ENCODE measurements around the gene RTEL1. TPM values are rescaled to one million over a fixed set of nuclear protein-coding genes. Genes with fewer than 3 reads are reported as not detected.
"Not testable (repeated sequence)": the region's sequence is repeated elsewhere in the genome, so short reads cannot be mapped to it uniquely, and the experiment has no call there.

Gene RTEL1
- total RNA-seq, 1 experiment from 2014 or later, result 8.6 TPM

DNA sequence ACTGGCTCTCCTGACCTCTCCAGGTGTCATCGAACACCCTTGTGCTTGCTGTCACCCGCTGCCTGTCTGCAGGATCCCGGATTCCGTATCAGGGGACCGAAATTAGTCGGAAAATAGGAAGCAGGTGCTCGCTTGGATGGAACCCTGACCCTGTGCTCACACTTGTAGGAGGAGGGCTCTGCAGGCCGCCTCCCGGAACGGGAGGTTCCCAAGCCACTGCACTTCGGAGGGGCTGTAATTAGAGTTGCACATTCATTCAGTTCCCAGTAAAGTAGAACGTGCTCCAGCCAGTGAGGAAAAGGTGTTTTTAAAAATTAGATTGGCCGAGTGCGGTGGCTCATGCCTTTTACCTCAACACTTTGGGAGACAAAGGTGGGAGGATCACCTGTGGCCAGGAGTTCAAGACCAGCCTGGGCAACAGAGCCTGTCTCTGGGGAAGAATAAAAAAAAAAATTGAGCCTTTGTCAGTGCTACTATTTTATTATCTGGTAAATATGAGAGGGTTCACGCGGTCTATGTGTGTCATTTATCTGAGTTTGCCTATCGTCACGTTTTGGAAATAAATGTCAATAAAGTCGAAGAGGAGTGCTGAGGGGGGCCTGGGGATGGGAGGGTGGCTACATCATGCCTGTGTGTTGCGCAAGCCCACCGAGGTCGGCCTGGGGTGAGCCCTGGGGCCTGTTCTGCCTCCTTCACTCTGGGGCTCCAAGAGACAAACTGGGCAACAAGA, 29.7 kb upstream of the RTEL1 start:
- no peak for DNase-seq (ENCODE audit: low spot score)

DNA sequence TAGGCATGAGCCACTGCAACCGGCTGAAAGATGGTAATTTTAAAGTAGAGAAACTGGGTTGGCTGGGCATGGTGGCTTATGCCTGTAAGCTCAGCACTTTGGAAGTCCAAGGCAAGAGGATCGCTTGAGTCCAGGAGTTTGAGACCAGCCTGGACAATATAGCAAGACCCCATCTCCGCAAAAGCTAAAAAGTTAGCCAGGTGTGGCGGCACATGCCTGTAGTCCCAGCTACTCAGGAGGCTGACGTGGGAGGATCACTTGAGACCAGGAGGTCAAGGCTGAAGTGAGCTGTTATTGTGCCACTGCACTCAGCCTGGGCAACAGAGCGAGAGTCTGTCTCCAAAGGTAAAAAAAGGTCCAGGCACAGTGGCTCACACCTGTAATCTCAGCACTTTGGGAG, 27.2 kb upstream of the RTEL1 start:
- not testable (repeated sequence) for DNase-seq (ENCODE audit: low spot score)

DNA sequence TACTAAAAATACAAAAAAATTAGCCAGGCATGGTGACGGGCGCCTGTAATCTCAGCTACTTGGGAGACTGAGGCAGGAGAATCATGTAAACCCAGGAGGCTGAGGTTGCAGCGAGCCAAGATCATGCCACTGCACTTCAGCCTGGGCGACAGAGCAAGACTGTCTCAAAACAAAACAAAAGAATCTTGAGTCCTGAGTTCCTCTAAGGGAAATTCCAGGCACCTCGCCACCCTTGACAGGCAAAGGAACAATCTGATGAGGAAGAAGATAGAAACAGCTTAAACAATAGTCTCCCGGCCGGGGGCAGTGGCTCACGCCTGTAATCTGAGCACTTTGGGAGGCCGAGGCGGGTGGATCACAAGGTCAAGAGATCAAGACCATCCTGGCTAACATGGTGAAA, 26.7 kb upstream of the RTEL1 start:
- not testable (repeated sequence) for DNase-seq (ENCODE audit: low spot score)

DNA sequence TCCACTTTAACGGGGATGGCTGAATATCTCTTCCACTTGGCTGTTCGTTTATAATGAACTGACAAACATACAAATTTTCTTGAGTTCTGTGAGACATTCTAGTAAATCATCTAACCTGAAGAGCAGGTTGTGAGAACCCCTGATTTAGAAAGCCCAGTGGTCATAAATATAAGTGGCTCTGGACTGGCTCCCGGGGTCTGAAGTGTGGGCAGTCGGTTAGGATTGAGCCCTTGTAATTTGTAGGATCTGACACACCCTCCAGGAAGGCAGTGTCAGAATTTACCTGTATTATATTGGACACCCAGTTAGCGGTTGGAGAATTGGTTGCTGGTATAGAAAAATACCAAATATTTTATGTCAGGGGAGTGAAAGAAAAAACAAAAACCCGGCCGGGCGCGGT, 24.4 kb upstream of the RTEL1 start:
- DNase-seq (ENCODE audit: low spot score), result no peak

DNA sequence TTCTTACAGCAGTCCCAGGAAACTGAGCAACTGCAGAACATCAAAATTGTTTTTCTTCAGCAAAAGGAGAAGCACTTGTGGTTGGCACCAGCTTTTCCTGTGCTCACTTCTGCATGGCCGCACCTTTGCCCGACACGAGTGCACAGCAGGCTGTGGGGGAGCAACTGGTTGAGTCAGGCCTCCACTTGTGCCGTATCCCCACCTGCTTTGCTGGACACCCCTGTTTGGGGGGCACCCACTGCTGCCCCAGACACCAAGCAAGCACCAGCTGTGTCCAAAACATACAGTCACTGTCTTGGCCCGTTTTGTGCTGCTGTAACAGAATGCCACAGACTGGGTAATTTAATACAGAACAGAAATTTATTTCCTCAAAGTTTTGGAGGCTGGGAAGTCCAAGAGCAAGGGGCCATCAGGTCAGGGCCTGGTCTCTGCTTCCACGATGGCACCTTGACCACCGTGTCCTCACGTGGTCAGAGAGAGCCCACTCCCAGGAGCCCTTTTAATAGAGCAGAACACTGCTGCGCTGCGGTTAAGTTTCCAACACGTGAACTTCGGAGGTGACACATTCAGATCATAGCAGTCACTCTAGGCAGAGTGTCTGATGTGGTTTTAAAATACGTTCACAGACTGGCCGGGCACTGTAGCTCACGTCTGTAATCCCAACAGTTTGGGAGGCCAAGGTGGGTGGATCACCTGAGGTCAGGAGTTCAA, 22.5 kb upstream of the RTEL1 start:
- DNase-seq (ENCODE audit: low spot score), result no peak

- no peak for DNase-seq (ENCODE audit: low spot score)
These were observed 21.1 kb upstream of the RTEL1 start for GRCh38 chr20:63636752-63637628.

DNA sequence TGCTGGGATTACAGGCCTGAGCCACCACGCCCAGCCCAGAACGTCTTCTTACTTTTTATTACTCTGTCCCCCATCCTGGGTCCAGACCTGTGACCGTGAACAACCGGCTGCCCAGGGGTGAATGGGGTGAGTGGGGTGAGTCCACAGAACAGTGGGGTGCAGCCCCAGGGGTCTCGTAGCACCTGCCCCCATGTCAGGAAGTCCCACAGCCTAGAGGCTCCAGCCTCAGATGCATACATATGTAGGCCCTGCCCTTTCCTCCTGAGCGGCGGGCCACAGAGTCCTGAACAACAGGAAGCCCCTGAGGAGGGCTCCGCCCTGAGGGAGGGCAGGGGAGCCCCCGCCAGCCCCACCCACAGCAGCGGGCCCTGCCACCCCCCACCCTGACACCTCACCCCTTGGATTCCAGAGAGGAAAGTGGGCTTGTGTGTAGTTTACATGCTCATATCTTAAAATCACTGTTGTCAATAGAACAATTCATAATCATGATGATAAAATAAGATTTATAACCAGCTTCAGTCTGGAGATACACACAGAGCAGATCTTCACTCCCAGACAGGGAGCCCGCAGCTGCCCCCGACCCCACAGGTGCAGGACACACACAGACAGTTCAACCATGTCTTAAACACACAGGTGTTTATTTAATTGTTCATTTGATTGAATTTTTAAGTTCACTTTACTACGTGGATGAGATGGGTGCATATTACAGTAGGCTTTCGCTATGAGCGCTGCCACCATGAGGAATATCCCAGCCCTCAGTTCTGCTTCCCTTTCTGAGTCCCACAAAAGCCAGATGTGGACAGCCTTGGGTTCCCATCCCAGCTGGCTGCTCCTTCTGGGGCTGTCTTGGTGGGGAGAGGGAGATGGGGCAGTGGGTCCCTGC, 18.8 kb upstream of the RTEL1 start:
- no peak for DNase-seq (ENCODE audit: low spot score)

- DNase-seq (ENCODE audit: low spot score), result no peak
These were observed 18.0 kb upstream of the RTEL1 start for GRCh38 chr20:63640086-63640485.

- DNase-seq (ENCODE audit: low spot score), result not testable (repeated sequence)
These were observed 17.4 kb upstream of the RTEL1 start for GRCh38 chr20:63640686-63641085.

DNA sequence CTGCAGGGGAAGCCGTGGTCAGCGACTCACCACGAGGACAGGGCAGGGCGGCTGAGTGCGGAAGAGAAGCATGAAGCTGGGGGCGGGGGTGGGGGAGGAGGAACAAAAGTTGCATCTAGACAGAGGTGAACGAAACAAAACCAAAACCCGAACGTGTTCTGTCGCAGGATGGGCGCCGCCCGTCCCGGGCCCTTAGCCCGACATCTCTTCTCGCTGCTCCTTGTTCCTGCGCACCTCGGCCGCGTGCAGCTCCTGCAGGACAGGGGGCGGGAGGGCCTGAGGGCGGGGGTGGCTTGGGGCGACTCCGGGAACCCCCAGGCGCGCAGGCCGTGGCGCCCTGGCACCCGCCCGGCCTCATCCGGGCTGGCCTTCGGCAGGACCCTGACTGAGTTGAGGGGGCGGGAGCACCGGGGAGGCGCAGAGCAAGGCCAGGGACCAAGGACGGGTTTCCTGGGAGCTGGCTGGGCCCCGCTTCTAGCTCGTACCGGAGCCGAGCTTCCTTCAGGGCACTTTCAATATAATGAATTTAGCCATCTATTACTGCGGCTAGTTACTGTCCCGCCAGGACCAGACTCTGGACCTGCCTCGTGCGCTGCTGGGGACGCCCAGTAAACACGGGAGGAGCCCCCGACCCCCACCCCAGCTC, 16.8 kb upstream of the RTEL1 start:
- DNase-seq (ENCODE audit: low spot score), result no peak

DNA sequence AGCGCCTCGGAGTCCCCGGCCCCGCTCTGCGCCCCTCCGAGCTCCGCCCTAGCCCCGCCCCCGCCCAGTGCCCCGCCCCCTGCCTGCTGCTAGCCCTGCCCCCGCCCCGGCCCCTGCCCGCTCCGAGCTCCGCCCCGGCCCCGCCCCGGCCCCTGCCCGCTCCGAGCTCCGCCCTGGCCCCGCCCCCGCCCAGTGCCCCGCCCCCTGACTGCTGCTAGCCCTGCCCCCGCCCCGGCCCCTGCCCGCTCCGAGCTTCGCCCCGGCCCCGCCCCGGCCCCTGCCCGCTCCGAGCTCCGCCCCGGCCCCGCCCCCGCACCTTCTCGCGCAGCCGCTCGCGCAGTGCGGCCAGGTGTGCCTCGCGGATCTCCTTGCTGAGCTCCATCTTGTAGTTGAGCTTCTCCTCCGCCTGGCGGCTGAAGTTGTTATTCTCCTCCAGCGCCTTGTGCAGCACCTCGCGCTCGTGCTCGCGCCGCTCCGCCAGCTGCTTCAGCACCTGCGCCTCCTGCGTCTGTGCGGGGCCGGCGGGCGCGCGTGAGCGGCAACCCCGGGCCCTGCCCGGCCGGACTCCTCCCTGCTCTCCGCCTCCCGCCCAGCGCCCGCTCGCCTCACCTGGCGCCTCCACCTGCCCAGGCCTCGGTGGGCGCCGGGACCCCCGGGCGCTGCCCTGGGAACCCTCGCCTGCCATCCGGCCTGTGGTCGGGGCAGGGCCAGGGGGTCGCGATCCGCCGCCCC, 16.2 kb upstream of the RTEL1 start:
- peak; percentile 41 for DNase-seq (ENCODE audit: low spot score)

DNA sequence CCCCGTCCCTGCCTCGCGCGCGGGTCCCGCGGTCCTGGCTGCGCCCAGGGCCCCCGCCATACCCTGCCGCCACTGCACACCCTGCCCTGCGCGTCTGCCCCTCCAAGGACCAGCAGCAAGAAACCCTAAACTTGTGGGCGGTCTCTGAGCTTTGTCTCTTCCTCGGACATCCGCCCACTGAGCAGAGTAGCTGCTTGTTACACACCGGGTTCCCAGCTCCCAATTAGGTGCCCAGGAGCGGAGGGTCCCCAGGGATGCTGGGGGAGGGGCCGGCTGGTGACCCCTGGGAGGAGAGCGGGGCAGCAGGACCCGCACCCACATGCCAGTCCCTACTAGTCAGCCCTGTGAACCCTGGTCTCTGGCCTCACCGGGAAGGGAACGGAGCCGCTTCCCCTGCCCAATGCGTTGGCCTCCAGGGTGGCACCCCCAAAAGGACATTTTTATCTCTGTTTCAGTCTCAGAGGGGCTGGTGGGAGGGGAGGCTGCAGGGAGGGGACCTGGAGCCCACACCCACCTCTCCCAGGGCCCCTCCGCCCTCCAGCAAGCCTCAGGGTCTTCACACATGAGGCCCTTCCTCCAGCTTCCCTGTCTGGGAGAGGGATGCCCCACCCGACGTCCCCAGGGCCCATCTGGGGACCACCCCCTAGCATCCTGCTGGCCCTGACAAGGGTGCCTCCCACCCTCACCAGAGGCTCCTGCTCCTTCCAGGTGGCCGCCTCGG, 15.4 kb upstream of the RTEL1 start:
- no peak for DNase-seq (ENCODE audit: low spot score)

DNA sequence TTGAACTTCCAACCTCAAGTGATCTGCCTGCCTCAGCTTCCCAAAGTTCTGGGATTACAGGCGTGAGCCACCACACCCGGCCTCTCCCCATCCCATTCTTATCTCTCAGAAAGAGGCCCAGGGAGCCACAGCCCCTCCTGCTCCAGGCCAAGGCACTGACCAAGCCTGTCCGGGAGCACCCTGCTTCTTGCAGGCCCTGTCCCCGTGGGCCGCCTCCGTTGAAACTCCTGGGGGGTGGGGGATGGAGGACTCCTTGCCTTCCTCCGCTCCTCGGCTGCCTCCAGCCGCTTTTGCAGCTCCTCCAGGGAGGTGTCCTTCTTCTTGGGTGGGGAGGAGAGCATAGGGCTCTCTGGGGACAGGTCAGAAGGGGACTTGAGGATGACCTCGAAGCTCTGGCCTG, 14.6 kb upstream of the RTEL1 start:
- no peak for DNase-seq (ENCODE audit: low spot score)

- DNase-seq (ENCODE audit: low spot score), result no peak
These were observed 14.2 kb upstream of the RTEL1 start for GRCh38 chr20:63643946-63644345.

DNA sequence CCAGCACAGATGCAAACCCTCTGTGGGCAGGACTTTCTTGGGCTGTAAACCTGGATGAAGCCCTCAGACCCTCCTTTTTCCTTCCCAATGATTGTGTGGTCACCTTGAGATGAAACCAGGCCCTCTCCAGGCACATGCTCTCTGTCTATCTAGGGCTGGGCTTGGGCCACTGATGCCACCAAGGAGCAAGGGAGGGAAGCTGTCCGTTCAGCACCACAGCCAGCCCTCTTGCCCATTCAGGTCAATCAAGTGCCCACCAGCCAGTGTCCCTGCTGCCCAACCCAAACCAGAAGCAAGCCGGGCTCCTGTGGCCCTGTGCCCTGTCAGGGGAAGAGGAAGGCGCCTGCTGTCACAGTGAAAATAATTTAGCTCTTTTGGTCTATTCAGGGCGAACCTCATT, 12.9 kb upstream of the RTEL1 start:
- DNase-seq (ENCODE audit: low spot score), result no peak

DNA sequence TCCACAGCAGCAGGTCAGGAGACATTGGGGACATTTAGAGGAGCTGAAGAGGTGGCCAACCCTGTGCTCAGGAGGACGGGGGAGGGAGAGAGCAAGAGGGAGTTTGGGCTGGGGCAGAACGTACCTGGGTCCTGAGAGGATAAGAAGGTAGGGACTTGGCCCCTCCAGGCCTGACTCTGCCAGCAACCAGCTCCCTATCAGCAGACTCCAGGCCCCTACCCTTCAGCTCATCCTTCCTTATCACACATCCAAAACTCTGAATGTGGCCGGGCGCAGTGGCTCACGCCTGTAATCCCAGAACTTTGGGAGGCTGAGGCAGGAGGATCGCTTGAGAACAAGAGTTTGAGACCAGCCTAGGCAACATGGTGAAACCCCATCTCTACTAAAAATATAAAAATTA, 9.9 kb upstream of the RTEL1 start:
- no peak for DNase-seq (ENCODE audit: low spot score)

GRCh38 chr20:63648895-63649589, 9.1 kb upstream of the RTEL1 start:
- no peak for DNase-seq (ENCODE audit: low spot score)

GRCh38 chr20:63650486-63650885, 7.6 kb upstream of the RTEL1 start:
- DNase-seq (ENCODE audit: low spot score), result not testable (repeated sequence)

DNA sequence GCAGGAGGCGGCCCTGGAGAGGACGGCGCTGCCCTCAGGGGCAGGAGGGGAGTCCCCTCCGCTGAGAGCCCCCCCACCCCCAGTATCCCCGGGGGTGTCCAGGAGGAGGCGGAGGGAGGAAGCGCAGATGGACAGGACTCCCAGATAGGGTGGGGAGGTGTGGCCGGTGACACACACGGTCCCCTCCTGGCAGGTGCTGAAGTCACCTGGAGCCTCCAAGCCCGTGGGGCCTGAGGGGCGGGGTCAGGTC, 6.2 kb upstream of the RTEL1 start:
- no peak for DNase-seq (ENCODE audit: low spot score)

Measured in H4 (cell line).